HepG2 (cell line): ENCODE results near the gene TLK1. TPM values are rescaled to one million over a fixed set of nuclear protein-coding genes. Genes with fewer than 3 reads are reported as not detected.
A peak's percentile ranks its signal among the peaks of the same experiment; 100 is the strongest.

Source experiments
- ATAC-seq: fragments of 200-7000 bp; cut with Tn5 transposase; 3 replicates; pipeline ENCODE4 v1.9.1; 2020; ENCODE audit warnings: mild to moderate bottlenecking, moderate library complexity
- BruUV-seq: library from RNA; stranded (reverse); fragments of 400-500 nt; replicated peaks from 2 replicates; lab custom pipeline; 2021; lab: Mats Ljungman, UMichigan
- CTCF ChIA-PET: fragments of 300-600 bp; formaldehyde crosslinking; extraction: SDS; loops from one replicate; lab custom pipeline; 2021; ENCODE audit warnings: low total read pairs, inconsistent platforms, low intra/inter-chr PET ratio; lab: Yijun Ruan, JAX
- POLR2A ChIA-PET: fragments of 350-600 bp; sonication (Branson Sonifier 250); formaldehyde crosslinking; loops from one replicate; lab custom pipeline; 2020; ENCODE audit warnings: antibody characterized with exemption, inconsistent platforms; lab: Yijun Ruan, JAX
- DNase-seq: peaks from one replicate; pipeline ENCODE4 v3.0.0-alpha.2; 2015; ENCODE audit warnings: low spot score
- FAIRE-seq: peaks from 3 replicates; lab custom pipeline; 2011; peaks lifted over from hg19 to GRCh38; lab: Jason Lieb, UNC
- H2AFZ ChIP-seq: one replicate; pipeline ENCODE4 v1.6.1; 2011; ENCODE audit warnings: low read length, inconsistent platforms
- H3K27ac ChIP-seq: fragments of 300-600 bp; 3 replicates; pipeline ENCODE4 v1.8.0; 2011; ENCODE audit warnings: mixed run types, mild to moderate bottlenecking, mixed read lengths, low read length, inconsistent platforms; ENCODE audit not compliant: insufficient read depth; ENCODE audit errors: extremely low read length
- H3K27me3 ChIP-seq, 2 experiments: fragments of 200-600 bp in 1 of 2; 2 replicates in 1 of 2; 3 replicates in 1 of 2; pipeline versions ENCODE4 v1.6.0 to v1.8.0; 2011; ENCODE audit warnings: low read length in 2 of 2, mild to moderate bottlenecking in 2 of 2, moderate library complexity in 2 of 2, inconsistent platforms in 1 of 2; ENCODE audit not compliant: insufficient read depth in 2 of 2, control insufficient read depth in 1 of 2
- H3K36me3 ChIP-seq, 2 experiments: fragments of 200-600 bp in 1 of 2; replicated peaks in 1 of 2; 2 replicates in 1 of 2; 3 replicates in 1 of 2; pipeline versions ENCODE4 v1.5.1 to v1.8.0; 2011; ENCODE audit warnings: low read length in 2 of 2, inconsistent platforms in 1 of 2; ENCODE audit not compliant: insufficient read depth in 2 of 2, control insufficient read depth in 1 of 2
- H3K4me1 ChIP-seq: 2 replicates; pipeline ENCODE4 v1.5.1; 2012; ENCODE audit warnings: low read length, inconsistent platforms; ENCODE audit not compliant: insufficient read depth
- H3K4me2 ChIP-seq: 2 replicates; pipeline ENCODE4 v1.6.0; 2011; ENCODE audit warnings: low read depth, low read length, inconsistent platforms
- H3K4me3 ChIP-seq, 3 experiments: fragments of 200-600 bp in 1 of 3; sonication (generic), shearing (Covaris generic) in 1 of 3; replicated peaks in 1 of 3; 2 replicates each; pipeline ENCODE4 v1.5.1; 2011 to 2016; ENCODE audit warnings: low read length in 3 of 3, inconsistent platforms in 2 of 3, low read depth in 2 of 3, mild to moderate bottlenecking in 2 of 3, control low read depth in 1 of 3, mixed read lengths in 1 of 3; ENCODE audit not compliant: insufficient read depth in 1 of 3
- H3K79me2 ChIP-seq: one replicate; pipeline ENCODE4 v1.6.1; 2011; ENCODE audit warnings: low read length, inconsistent platforms; ENCODE audit not compliant: insufficient read depth
- H3K9ac ChIP-seq: 2 replicates; pipeline ENCODE4 v1.6.0; 2011; ENCODE audit warnings: mild to moderate bottlenecking, low read depth, low read length, inconsistent platforms; ENCODE audit not compliant: insufficient read depth
- H3K9me3 ChIP-seq: 2 replicates; pipeline ENCODE4 v1.5.1; 2012; ENCODE audit warnings: mild to moderate bottlenecking, low read length
- H4K20me1 ChIP-seq: 2 replicates; pipeline ENCODE4 v1.6.0; 2011; ENCODE audit warnings: inconsistent platforms, mild to moderate bottlenecking, low read length, moderate library complexity; ENCODE audit not compliant: insufficient read depth
- HNF1B ChIP-seq: sonication (generic); formaldehyde crosslinking; IDR thresholded peaks from 2 replicates; pipeline ENCODE4 v1.5.1; 2020; ENCODE audit warnings: mild to moderate bottlenecking, moderate library complexity, missing genetic modification reagents
- HNRNPL ChIP-seq: fragments of 200-400 bp; formaldehyde crosslinking; IDR thresholded peaks from 2 replicates; pipeline ENCODE4 v1.6.1; 2017; ENCODE audit warnings: mild to moderate bottlenecking, low read depth, low read length
- LBX2 ChIP-seq: sonication (generic); formaldehyde crosslinking; IDR thresholded peaks from 2 replicates; pipeline ENCODE4 v1.5.0; 2020; ENCODE audit warnings: missing genetic modification reagents, mild to moderate bottlenecking, borderline replicate concordance
- MBD4 ChIP-seq: IDR thresholded peaks from 2 replicates; pipeline ENCODE4 v1.6.1; 2012; ENCODE audit warnings: low read length, inconsistent platforms, borderline replicate concordance
- PREB ChIP-seq: sonication (generic); formaldehyde crosslinking; IDR thresholded peaks from 2 replicates; pipeline ENCODE4 v1.4.0; 2020; ENCODE audit warnings: missing genetic modification reagents
- RAD21 ChIP-seq: fragments of 450-650 bp; formaldehyde crosslinking; IDR thresholded peaks from 2 replicates; pipeline ENCODE4 v1.5.0; 2020; ENCODE audit warnings: mild to moderate bottlenecking
- TBX2 ChIP-seq: sonication (generic); formaldehyde crosslinking; IDR thresholded peaks from 2 replicates; pipeline ENCODE4 v1.5.0; 2020; ENCODE audit warnings: missing genetic modification reagents, mild to moderate bottlenecking, borderline replicate concordance
- TFAP4 ChIP-seq: sonication (generic); IDR thresholded peaks from 2 replicates; pipeline ENCODE4 v1.6.1; 2016; ENCODE audit warnings: low read depth, borderline replicate concordance
- UBTF ChIP-seq: sonication (generic); formaldehyde crosslinking; IDR thresholded peaks from 2 replicates; pipeline ENCODE4 v1.4.0; 2020; ENCODE audit warnings: mild to moderate bottlenecking, missing genetic modification reagents
- YEATS4 ChIP-seq: sonication (generic); formaldehyde crosslinking; IDR thresholded peaks from 2 replicates; pipeline ENCODE4 v1.4.0; 2020; ENCODE audit warnings: missing genetic modification reagents, borderline replicate concordance
- ZC3H13 ChIP-seq: sonication (generic); formaldehyde crosslinking; IDR thresholded peaks from 2 replicates; pipeline ENCODE4 v1.8.1; 2023; ENCODE audit warnings: mild to moderate bottlenecking, missing genetic modification reagents, moderate library complexity
- ZFP1 ChIP-seq: IDR thresholded peaks from 2 replicates; pipeline ENCODE4 v1.6.1; 2016
- ZNF501 ChIP-seq: sonication (generic); formaldehyde crosslinking; IDR thresholded peaks from 2 replicates; pipeline ENCODE4 v1.5.1; 2020; ENCODE audit warnings: mild to moderate bottlenecking, moderate library complexity, missing genetic modification reagents
- ZNF720 ChIP-seq: sonication (generic); formaldehyde crosslinking; IDR thresholded peaks from 2 replicates; pipeline ENCODE4 v1.4.0; 2020; ENCODE audit warnings: missing genetic modification reagents
- WGBS: methylation state at CpG from one replicate; pipeline ENCODE4 v1.1.6; 2017; ENCODE audit warnings: low lambda C conversion rate; 5-methylcytosine and 5-hydroxymethylcytosine counted together
- in situ Hi-C: cut with HindIII; loops from 2 replicates; pipeline ENCODE4 v1.10.0; 2017; ENCODE audit warnings: low pct_unique_long_range_greater_than_20kb; ENCODE audit not compliant: extremely low pct_ligation_motif_present
- intact Hi-C: fragments of 100-400 bp; cut with micrococcal nuclease; formaldehyde crosslinking; loops from one replicate; pipeline ENCODE4 v1.10.0; 2022; ENCODE audit not compliant: unreplicated experiment
- polyA plus RNA-seq, 8 experiments: library from polyadenylated mRNA; depleted of rRNA in 3 of 8; stranded (reverse) in 7 of 8; unstranded in 1 of 8; fragments of >200 nt; fragmentation: Illumina TruSeq in 4 of 8; extraction: Trizol in 4 of 8; gene quantifications; 2 replicates each; pipeline versions ENCODE4 v1.2.1 to v1.2.3, GENCODE V29; 2011 to 2016; ENCODE audit warnings: low read depth in 4 of 8, missing spikeins in 1 of 8, mixed read lengths in 1 of 8; ENCODE audit not compliant: insufficient read depth in 1 of 8
- total RNA-seq, 5 experiments: library from RNA; depleted of rRNA; stranded (reverse); fragments of >200 nt; fragmentation: Illumina TruSeq; extraction: Trizol; gene quantifications; 2 replicates each; pipeline ENCODE4 v1.2.3, GENCODE V29; 2016; ENCODE audit warnings: low read depth in 1 of 5

Gene TLK1
- total and polyA plus RNA-seq, 2 of the 13 experiments (the other 11 are each of a cell fraction or from before 2014, with no cell fraction given) = 16.8 to 28.7 TPM

GRCh38 chr2:170968205-170969003 lies 192.3 kb downstream of the TLK1 start:
- Histone ChIP-seq H3K4me3 (no peak overlapping the region), H4K20me1 (no peaks in the 10 kb centered on the region), H3K27ac (no peak overlapping the region), H2AFZ (no peak overlapping the region), H3K9me3 (no peaks in the 10 kb centered on the region), H3K4me2 (no peak overlapping the region), H3K36me3 (peaks cover 21 to 42% of the 10 kb centered on the region in 2 experiments), H3K9ac (no peak overlapping the region), H3K4me1 (peaks cover 32% of the 10 kb centered on the region), H3K79me2 (no peaks in the 10 kb centered on the region), H3K27me3 (no peaks in the 10 kb centered on the region)
- DNase-seq (no peak), ATAC-seq (no peak), FAIRE-seq (no peak)
- intact Hi-C loops = loop anchor here (5.0 kb wide), 1 partner anchor 36 kb away; no protein-coding TSS in a partner anchor
- in situ Hi-C loops = no loop called here
- 97% methylated on average over 12 of the region's 12 CpGs for WGBS
- CTCF ChIA-PET = no interaction called here
- POLR2A ChIA-PET = no interaction called here
- no TSS peak for BruUV-seq
- TF ChIP-seq LBX2 (CRISPR knock-in tag) = no peak
- TF ChIP-seq HNF1B (CRISPR knock-in tag) = 0 out of 2 replicates have a peak, but pooled peaks have one; percentile 26
- TF ChIP-seq MBD4 = peak; percentile 61; the same call in 1 of the 2 replicates
- TF ChIP-seq ZFP1 (CRISPR knock-in tag) = no peak
- TF ChIP-seq ZC3H13 (CRISPR knock-in tag) = peak; percentile 31; the same call in 1 of the 2 replicates
- no peak for TF ChIP-seq PREB (CRISPR knock-in tag)
- TF ChIP-seq ZNF720 = no peak
- TF ChIP-seq TFAP4 = no peak
- TF ChIP-seq HNRNPL = no peak
- TF ChIP-seq RAD21 (CRISPR knock-in tag) = no peak
- no peak for TF ChIP-seq YEATS4 (CRISPR knock-in tag)
- TF ChIP-seq TBX2 (CRISPR knock-in tag) = 0 out of 2 replicates have a peak, but pooled peaks have one; percentile 21
- TF ChIP-seq ZNF501 (CRISPR knock-in tag) = 0 out of 2 replicates have a peak, but pooled peaks have one; percentile 11
- no peak for TF ChIP-seq UBTF (CRISPR knock-in tag)
